Endometrium (tissue), 2 donors: ENCODE data around the gene CDKL5.

Experiments used
- FAIRE-seq: peaks from 2 replicates; lab custom pipeline; 2012; peaks lifted over from hg19 to GRCh38; lab: Jason Lieb, UNC
- donor health status: control.
- donor health status: control.

The CDKL5 gene

GRCh38 chrX:18698737-18699650, 273.6 kb downstream of the CDKL5 start:
- FAIRE-seq: no peak

GRCh38 chrX:18701621-18702361, 276.4 kb downstream of the CDKL5 start:
- FAIRE-seq: no peak

GRCh38 chrX:18702362-18703195, 277.2 kb downstream of the CDKL5 start:
- FAIRE-seq: no peak
